GM21717 (cell line): ENCODE data around the gene CCL11.

Experiments used
- ATAC-seq: cut with Tn5 transposase; IDR thresholded peaks from one replicate; pipeline ENCODE4 v1.9.1; 2021; ENCODE audit warnings: mild to moderate bottlenecking, moderate library complexity; ENCODE audit not compliant: unreplicated experiment

The CCL11 gene

DNA sequence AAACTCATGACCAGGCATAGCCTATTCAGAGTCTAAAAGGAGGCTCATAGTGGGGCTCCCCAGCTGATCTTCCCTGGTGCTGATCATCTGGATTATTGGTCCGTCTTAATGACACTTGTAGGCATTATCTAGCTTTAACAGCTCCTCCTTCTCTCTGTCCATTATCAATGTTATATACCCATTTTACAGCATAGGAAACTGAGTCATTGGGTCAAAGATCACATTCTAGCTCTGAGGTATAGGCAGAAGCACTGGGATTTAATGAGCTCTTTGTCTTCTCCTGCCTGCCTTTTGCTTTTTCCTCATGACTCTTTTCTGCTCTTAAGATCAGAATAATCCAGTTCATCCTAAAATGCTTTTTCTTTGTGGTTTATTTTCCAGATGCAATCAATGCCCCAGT, 29.7 kb upstream of the CCL11 start:
- ATAC-seq = no peak

DNA sequence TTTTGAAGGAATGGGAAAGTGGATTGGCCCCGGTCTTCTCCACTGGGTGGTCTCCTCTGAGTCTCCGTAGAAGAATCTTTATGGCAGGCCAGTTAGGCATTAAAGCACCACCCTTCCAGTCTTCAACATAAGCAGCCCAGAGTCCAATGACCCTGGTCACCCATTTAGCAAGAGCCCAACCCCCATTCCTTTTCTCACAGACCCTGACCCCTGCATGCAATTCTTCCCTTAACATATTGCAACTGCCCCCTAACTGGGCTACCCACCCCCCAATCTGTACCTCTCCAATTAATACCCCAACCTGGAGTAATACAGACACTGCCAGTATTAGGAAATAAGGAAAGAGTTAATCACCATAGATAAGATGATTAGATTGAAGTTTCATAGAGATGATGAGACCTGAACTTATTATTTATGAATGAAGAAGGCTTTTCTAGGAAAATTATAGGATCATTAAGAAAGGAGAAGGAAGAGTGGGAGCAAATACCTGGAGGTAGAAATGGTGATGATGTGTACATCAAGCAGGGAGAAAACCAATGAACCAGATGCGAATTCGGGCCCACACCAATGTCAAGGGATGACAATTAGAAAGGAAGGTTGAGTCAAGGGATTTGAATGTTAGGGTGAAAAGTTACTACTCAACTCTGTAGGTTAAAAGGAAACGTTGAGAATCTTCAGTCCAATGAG, 28.1 kb upstream of the CCL11 start:
- ATAC-seq = no peak

DNA sequence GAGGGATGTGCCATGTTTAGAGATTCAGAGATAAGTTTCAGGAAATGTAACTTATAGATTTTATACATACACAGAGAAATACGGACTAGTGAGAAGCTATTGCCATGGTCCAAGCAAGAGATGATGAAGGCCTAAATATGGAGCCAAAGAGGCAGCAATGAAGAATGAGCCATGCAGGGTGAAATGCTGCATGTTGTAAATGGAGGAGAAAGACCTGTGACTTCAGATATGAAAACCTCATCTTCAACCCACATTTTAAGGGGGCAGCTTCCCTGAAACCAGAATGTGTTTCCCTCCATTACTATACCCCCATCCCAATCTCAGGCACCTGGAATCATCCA, 27.6 kb upstream of the CCL11 start:
- no peak for ATAC-seq

DNA sequence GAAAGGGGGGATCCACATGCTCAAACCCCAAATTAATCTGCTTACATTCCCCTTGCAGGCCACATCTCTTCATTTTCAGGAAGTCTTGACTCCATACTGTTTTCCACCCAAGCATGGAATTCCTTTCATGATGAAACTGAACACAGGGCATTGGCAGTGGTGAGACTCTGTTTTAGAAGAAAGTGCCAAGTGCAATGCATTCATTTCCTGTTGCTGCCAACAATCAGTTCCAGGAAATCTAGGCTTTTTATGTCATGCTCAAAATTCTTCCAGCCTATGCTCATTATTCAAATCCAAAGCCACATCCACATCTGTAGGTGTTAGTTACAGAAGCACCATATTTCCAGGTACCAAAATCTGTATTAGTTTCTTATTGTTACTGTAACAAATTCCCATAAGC, 26.4 kb upstream of the CCL11 start:
- no peak for ATAC-seq

DNA sequence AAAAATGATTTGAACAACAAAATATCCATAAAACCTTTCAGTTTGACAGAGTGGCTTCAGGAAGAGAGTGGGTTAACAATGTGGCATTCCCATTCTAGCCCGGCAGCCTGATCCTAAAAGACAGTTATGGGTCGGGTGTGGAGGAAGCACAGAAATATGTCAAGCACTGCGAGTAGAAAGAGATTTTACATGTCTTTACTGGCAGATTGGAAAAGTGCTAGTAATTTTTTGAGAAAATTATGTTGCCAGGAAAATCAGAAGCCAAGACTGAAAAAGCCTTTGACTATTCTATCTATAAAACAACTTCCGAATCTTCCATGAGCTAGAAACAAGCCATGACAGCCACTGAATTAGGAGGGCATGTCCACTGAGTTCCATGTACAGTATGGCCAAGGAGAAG, 24.7 kb upstream of the CCL11 start:
- ATAC-seq = no peak

DNA sequence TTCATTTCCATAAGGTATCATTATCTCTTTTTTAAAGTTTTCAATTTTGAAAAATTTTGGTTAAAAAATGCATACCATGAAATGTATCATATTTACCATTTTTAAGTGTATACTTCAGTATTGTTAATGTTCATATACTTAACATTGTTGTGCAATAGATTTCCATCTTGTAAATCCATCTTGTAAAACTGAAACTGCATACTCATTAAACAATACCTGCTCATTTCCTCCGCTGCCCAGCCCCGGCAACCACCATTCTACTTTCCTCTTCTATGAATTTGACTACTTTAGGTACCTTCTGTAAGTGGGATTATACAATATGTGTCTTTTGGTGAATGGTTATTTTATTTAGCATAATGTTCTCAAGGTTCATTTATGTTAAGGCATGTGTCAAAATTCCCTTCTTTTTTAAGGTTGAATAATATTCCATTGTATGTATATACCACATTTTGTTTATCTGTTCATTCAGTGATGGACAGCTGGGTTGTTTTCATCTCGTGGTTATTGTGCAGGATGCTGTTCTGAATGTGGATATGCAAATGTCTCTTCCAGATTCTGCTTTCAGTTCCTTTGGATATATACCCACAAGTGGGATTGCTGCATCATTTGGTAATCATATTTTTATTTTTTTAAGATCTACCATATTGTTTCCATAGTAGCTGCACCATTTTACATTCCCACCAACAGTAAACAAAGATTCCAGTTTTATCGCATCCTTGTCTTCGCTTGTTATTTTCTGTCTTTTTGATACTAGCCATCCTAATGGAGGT, 23.8 kb upstream of the CCL11 start:
- ATAC-seq = no peak

DNA sequence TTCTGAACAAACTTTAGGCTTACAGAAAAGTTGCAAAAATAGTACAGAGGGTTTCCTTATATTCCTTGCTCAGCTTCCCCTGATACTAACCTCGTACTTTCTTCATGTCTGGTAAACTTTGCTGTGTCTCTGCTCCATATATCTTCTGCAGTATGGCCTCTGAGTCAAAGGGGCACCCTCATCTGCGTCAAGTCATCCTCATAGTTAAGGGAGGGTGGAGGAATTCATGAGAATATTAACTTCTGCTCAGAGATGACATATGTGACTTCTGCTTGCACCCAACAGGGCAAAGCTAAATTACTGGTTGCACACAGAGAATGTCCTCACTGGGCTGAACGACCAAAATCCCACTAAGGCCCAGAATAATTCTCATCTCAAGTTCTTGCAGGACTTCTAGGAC, 19.8 kb upstream of the CCL11 start:
- no peak for ATAC-seq

DNA sequence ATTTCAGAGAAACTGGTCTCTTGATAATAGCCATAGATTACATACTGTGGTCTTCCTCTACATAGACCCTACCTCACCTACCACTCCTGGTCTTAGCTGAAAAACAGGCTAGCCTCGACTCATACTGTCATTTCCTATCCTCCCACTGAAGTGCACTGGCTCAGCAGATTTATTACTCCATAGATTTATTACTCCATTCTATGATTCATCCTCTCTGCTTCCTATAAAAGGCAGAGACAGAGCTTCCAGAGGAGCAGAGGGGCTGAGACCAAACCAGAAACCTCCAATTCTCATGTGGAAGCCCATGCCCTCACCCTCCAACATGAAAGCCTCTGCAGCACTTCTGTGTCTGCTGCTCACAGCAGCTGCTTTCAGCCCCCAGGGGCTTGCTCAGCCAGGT, 15.6 kb upstream of the CCL11 start, which contains the start of gene CCL7:
Gene CCL7 (plus strand): TSS at position 253 of the 400 bp plus-strand sequence. CDS start 70 bp downstream, at position 323.
- ATAC-seq = no peak

DNA sequence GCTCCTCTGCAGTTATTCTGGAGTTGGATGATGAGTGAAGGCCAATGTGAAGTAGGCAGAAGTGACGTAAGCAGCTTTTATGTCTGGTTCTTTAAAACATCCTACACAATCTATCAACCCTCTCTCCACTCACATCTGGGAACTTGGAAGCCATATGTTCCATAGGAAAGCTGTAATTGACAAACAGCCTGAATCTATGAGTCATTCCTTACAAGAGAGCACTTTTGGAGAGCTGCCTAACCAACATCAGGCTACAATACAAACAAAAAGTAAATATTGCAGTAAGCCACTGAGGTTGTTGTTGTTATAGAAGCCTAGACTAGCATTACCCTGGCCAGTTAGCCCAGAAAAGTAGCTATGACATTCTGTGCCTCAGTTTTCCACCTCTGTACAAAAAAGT, 9.7 kb upstream of the CCL11 start:
- no peak for ATAC-seq

DNA sequence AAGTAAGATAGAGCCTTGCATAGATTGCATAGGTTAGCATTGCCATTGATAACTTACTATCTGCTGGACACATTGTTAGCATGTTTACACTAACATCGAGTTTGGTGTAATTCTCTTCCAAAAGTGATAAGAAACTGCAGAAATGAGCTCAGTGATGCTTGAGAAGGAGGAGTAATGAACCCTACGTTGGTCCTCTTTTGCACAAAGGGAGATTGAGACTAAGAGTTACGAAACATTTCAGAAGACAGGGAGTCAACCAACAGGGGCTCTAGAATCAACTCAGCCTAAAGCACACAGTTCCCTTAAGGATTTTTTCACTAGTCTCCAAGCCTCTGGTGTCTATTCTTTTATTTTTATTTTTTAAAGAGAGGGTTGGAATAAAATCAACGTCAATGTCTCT, 8.7 kb upstream of the CCL11 start:
- no peak for ATAC-seq

DNA sequence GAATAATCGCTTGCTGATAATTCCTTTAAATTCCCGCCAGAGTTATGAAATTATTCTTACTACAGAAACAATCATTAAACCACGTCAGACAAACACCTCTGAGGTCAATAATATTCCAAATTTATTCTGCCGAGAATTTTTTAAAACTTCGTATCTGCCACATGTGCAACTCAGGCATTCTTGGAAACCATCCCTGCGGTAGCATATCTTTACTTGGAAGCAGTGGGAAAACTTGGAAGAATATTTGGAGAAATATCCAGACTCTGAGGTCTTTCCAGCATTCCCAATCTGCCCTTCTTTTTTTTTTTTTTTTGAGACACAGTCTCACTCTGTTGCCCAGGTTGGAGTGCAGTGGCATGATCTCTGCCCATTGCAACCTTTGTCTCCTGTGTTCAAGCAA, 2.0 kb upstream of the CCL11 start:
- ATAC-seq = no peak

DNA sequence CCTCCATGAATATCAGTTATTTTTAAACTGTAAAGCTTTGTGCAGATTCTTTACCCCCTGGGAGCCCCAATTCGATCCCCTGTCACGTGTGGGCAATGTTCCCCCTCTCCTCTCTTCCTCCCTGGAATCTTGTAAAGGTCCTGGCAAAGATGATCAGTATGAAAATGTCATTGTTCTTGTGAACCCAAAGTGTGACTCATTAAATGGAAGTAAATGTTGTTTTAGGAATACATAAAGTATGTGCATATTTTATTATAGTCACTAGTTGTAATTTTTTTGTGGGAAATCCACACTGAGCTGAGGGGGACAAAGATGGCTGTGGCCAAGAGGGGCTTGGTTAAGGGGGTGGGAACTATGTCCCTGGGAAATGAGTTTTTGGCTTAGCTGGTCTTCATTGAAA, 2.3 kb downstream of the CCL11 start:
- no peak for ATAC-seq

DNA sequence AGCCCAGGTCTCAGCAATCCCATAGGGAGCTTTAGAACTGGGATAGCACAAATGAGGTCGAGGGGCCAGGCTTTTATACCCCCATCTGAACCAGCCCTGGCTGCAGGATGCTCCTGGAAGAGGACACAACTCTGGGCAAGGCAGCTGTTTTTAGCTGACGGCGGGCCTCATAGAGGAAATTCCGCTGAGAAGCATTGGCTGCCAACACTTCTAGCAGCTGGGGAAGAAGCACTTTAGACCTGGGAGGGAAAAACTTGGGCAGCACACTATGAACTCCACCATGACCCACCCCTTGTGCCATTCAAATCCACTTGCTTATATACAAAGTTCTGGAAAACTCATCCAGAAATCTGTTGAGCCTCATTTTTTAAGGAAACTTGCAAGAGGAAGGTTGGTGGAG, 5.0 kb downstream of the CCL11 start:
- no peak for ATAC-seq

DNA sequence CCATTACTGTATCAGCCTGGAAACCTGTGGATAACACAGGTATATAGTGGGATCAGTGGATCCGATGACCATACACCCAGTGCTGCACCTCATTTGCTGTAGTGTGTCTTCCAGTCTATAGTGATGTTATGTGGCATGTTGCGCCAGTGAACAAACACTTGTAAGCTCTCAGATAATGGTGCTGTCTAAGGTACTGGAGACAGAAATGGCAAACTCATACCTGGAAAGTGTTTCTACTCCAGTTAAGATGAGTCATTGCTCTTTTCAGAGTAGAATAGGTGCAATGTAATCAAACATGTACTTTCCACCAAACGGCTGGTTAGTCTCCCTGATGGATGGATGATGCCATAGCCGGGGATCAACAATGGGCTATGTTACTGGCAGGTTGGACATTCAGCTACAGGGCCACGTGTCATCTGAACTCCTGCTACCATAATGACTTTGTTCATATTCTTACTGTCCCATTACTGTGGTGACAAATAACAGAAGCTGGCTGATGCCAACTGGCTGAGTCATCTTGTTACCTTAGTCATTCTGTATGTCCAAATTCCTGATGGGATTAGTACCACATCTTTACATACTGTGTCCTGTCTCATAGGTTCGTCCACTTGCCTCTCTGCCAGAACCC, 6.3 kb downstream of the CCL11 start:
- no peak for ATAC-seq

DNA sequence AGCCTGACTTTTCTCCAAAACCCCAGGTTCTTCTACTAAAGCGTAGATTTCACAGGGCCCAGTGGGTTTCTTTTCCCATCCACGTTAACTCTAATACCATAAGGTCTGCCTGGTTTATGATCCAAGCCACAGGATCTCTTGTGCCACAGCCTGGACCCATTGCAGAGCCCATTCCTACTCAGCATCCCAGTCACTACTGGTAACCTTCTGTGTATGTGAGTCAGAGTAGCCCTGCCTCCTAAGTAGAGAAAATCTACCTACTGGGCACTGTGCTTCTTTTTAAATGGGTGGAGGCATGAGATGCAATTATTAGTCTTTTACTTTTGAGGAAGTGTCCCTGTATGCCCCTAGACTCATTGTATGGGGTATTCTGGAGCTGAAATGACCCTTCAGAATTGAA, 13.5 kb downstream of the CCL11 start:
- no peak for ATAC-seq

DNA sequence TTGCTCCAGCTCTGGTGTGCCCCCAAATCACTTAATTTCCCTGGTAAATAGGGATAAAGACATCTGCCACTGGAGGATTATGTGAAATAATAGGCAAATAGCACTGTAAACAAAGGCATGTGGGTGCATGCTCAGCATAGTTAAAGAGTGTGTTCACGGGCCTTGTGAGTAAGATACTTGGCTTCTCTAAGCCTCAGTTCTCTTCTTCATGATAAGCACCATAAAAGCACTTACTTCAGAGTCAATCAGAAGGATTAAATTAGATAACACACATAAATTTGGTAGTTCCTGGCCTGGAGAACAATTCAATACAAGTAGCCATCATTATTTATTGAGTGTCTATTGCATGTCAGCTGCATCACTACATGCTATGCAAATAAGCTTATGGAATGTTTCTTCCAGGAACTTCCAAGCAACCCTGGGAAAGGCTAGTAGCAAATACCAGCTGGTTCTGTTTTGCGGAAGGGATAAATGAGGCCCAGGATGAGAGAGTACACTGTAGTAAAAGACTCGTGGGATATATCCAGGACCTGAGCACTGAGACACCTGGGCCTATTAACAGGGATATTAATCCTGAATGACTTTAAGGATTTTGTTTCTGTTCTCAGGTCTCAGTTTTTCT, 14.5 kb downstream of the CCL11 start:
- ATAC-seq = no peak

DNA sequence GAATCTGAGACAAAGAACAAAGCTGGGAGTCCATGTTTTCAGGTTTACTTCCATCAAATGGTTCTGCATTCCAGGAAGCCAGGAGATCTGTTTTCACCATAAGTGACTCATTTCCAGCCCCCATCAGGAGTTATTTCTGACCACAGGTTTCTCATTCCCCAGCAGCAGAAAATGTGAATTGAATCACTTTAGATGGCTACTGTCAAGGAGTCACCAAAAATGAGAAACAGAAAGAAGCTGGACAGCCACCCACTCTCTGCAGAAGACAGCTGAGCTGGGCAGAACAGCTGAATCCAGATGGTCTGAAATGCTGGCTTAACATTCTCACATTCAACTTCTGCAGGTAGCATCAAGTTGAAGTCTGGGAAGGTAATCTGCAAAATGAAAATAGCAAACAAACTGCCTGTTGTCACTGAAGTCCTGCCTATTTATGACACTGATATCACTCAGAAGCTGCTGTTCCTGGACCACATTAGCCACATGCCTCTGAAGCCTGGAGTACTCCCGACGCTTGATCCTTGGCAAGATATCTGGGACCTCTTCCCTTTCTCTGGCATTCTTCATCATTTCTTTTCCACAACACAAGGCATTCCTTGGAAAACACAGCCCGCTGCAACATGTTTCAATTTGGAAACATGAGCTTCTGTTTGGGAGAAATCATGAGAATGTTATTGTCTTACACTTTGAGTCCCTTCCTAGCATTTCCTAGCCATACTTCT, 15.3 kb downstream of the CCL11 start:
- ATAC-seq = no peak

DNA sequence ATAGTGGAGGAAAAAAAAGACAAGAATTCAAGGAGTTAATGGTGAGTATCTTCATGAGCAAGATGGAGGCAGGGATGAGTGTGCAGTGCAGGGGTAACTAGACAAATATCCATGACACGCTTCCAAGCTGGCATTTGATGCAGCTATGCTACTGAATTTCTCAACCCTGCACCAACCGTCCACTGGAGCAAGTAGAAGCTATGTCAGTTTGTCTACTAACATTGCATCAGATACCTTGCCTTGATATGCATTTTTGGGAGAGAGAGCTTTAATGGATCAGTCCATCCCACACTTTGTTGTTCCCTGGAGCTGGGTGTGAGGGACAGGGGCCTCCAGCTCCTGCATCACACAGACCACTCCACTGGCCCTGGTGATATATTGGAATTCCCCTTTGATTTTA, 16.4 kb downstream of the CCL11 start:
- ATAC-seq = no peak

DNA sequence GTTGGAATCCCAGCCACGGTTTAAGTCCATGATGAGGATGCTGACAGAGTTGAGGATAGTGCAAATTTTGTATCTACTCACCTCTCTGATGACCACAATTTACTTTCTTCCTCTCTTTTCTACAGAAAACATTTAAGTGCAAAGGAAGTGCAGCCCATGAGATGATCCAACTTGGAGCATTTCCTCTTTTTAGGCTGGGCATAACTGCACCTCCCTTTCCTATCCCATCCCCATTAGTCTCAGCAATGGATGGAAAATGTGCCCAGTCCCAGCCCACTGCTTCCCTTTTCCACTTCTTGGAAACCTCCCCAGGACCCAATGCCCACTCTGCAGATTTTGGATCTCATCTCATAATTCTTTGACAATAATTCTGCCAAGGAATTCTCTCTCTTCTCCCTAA, 17.1 kb downstream of the CCL11 start:
- no peak for ATAC-seq

DNA sequence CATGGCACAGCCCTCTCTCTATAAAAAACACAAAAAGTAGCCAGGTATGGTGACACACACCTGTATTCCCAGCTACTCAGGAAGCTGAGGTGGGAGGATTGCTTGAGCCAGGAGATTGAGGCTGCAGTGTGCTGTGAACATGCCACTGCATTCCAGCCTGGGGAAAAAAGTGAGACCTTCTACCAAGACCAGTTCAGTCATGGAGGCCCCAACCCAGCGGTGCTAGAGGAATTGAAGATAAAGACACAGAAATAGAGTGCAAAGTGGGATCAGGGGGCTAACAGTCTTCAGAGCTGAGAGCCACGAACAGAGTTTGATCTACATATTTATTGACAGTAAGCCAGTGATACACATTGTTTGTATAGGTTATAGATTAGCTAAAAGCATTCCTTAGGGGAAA, 18.1 kb downstream of the CCL11 start:
- ATAC-seq = no peak

DNA sequence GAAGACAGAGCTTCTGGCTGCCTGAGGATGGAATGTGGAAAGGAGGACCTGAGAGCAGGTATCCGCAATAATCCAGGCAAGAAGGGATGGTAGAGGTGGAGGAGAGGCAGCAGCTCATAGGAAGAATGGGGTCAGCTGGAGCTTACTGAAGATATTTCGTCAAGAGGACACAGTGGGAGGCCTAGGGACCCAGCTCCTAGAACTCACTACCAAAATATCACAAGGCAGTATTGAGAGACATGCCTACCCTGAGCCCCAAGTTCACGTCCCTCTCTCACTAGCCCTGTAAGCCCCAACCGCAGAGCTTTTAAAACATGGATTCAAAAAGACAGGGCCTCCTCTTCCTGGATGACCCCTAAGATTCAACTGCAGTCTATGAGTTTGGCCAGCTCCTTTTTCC, 19.5 kb downstream of the CCL11 start:
- no peak for ATAC-seq
